Breast epithelium (tissue), 4 donors: Measurements from ENCODE around the gene SCG5. TPM values are rescaled to one million over a fixed set of nuclear protein-coding genes. Genes with fewer than 3 reads are reported as not detected.

Source experiments
- DNase-seq, 2 donors: peaks; one replicate each; pipeline ENCODE4 v3.0.0-alpha.2; 2019; ENCODE audit warnings: low spot score in 2 of 2
- H3K27ac ChIP-seq, 2 donors: fragments of 200-600 bp; sonication (generic) in 1 of 2; one replicate each; pipeline ENCODE4 v1.5.1; 2016 to 2019; ENCODE audit warnings: mild to moderate bottlenecking in 1 of 2
- H3K27me3 ChIP-seq, 2 donors: fragments of 200-600 bp; sonication (generic) in 1 of 2; one replicate each; pipeline versions ENCODE4 v1.5.1 to v1.6.0; 2017 to 2019; ENCODE audit warnings: control low read depth in 1 of 2, mild to moderate bottlenecking in 1 of 2
- H3K36me3 ChIP-seq: fragments of 200-600 bp; one replicate; pipeline ENCODE4 v1.5.1; 2019
- H3K4me1 ChIP-seq, 2 donors: fragments of 200-600 bp; sonication (generic); one replicate each; pipeline ENCODE4 v1.5.1; 2016 to 2019; ENCODE audit warnings: control low read depth in 1 of 2
- H3K4me3 ChIP-seq, 3 donors: fragments of 200-600 bp; sonication (generic); 1 replicate in 2 of 3; 2 replicates in 1 of 3; pipeline ENCODE4 v1.5.1; 2016 to 2019; ENCODE audit warnings: mild to moderate bottlenecking in 3 of 3, moderate library complexity in 2 of 3
- H3K9me3 ChIP-seq, 2 donors: fragments of 200-600 bp; sonication (generic) in 1 of 2; one replicate each; pipeline ENCODE4 v1.5.1; 2016 to 2019; ENCODE audit warnings: control low read depth in 1 of 2
- CTCF ChIP-seq, 3 donors: fragments of 450-650 bp; IDR thresholded peaks; one replicate each; pipeline ENCODE4 v1.5.1; 2016 to 2017; ENCODE audit warnings: antibody characterized with exemption in 3 of 3, mild to moderate bottlenecking in 3 of 3, moderate library complexity in 3 of 3
- POLR2A ChIP-seq: fragments of 450-650 bp; IDR thresholded peaks from one replicate; pipeline ENCODE4 v1.6.1; 2016; ENCODE audit warnings: antibody characterized with exemption, mild to moderate bottlenecking, moderate library complexity
- POLR2AphosphoS5 ChIP-seq, 3 donors: sonication (generic); formaldehyde crosslinking; IDR thresholded peaks; one replicate each; pipeline ENCODE4 v1.6.1; 2017; ENCODE audit warnings: antibody characterized with exemption in 3 of 3
- intact Hi-C: fragments of 100-400 bp; cut with DNase I; formaldehyde crosslinking; loops from one replicate; pipeline ENCODE4 v1.15.1; 2023; ENCODE audit warnings: low total_unique reads
- total RNA-seq, 3 donors: library from RNA; depleted of rRNA; stranded (reverse); fragments of >200 nt; gene quantifications; one replicate each; pipeline ENCODE4 v1.1.0, GENCODE V29; 2016

SCG5 gene
- total RNA-seq, 3 donors from 2014 or later: 5.0 to 11.1 TPM; not detected in 1

GRCh38 chr15:32739522-32740063 is 98.1 kb downstream of the SCG5 start:
- Histone ChIP-seq H3K9me3 (peaks cover 3 to 29% of the 10 kb centered on the region in 2 donors), H3K4me3 (no peak overlapping the region), H3K27me3 (no peaks in the 10 kb centered on the region), H3K27ac (no peak overlapping the region), H3K4me1 (no peaks in the 10 kb centered on the region), H3K36me3 (no peaks in the 10 kb centered on the region)
- intact Hi-C loops: no loop called here
- TF ChIP-seq POLR2A (no peak), CTCF (IDR thresholded peaks at IDR 0.05) (no peak), POLR2AphosphoS5 (IDR thresholded peaks at IDR 0.05) (no peak)
- no peak for DNase-seq

- Histone ChIP-seq H3K27me3 (no peaks in the 10 kb centered on the region), H3K4me3 (no peak overlapping the region), H3K4me1 (no peaks in the 10 kb centered on the region), H3K9me3 (peaks cover 3 to 29% of the 10 kb centered on the region in 2 donors), H3K27ac (no peak overlapping the region), H3K36me3 (no peaks in the 10 kb centered on the region)
- DNase-seq: no peak
- intact Hi-C loops: no loop called here
- TF ChIP-seq POLR2AphosphoS5 (IDR thresholded peaks at IDR 0.05) (no peak), POLR2A (no peak), CTCF (IDR thresholded peaks at IDR 0.05) (no peak)
These were observed 102.1 kb downstream of the SCG5 start for GRCh38 chr15:32743411-32744140.

- intact Hi-C loops: no loop called here
- Histone ChIP-seq H3K4me3 (no peak overlapping the region), H3K27ac (no peak overlapping the region), H3K9me3 (peaks cover 0 to 9% of the 10 kb centered on the region in 2 donors), H3K27me3 (no peaks in the 10 kb centered on the region), H3K4me1 (no peaks in the 10 kb centered on the region), H3K36me3 (no peaks in the 10 kb centered on the region)
- DNase-seq: no peak
- TF ChIP-seq POLR2AphosphoS5 (IDR thresholded peaks at IDR 0.05): no peak
- TF ChIP-seq CTCF (IDR thresholded peaks at IDR 0.05): no peak
These were observed 104.8 kb downstream of the SCG5 start for GRCh38 chr15:32746116-32746857.

Other genes starting within 250 kb of the SCG5 start
- under 1 TPM; 0.66 to 0.80 (median 0.73) TPM for gene GOLGA8K, start 238.4 kb upstream of the SCG5 start, total RNA-seq
- 1 to 10 TPM in 1 of 3 donors, under 1 TPM in 1, not detected in 1; 0.33 to 1.1 TPM for gene GOLGA8O, start 186.1 kb upstream of the SCG5 start, total RNA-seq
- 10 to 100 TPM in 2 of 3 donors, 1 to 10 TPM in 1; 9.4 to 13.9 (median 12.1) TPM for gene GOLGA8N, start 48.3 kb upstream of the SCG5 start, total RNA-seq
- 1 to 10 TPM; 1.8 to 2.9 (median 2.0) TPM for gene ARHGAP11A, start 26.2 kb upstream of the SCG5 start, total RNA-seq
- gene GREM1, start 76.3 kb downstream of the SCG5 start, total RNA-seq: 10 to 100 TPM in 1 of 3 donors, 1 to 10 TPM in 2; 1.4 to 21.3 (median 2.5) TPM